Activated naive CD4-positive, alpha-beta T cell treated with anti-CD3 and anti-CD28 coated beads, Interleukin-2, amount 10 ng/mL, durations not matched to agents 7 days and 5 days (primary cell): ENCODE results near the gene CLCN4.

Experiments
- CTCF ChIA-PET: fragments of 350-600 bp; sonication (Branson Sonifier 250); formaldehyde crosslinking; loops from one replicate; lab custom pipeline; 2021; ENCODE audit warnings: antibody characterized with exemption; lab: Charles Lee
- DNase-seq: peaks from one replicate; pipeline ENCODE4 v3.0.0-alpha.2; 2020
- H3K27ac Mint-ChIP-seq: one replicate; pipeline ENCODE4 v1.8.0; 2021; ENCODE audit warnings: mild to moderate bottlenecking, moderate library complexity, mixed read lengths
- H3K27me3 Mint-ChIP-seq: one replicate; pipeline ENCODE4 v1.8.0; 2021; ENCODE audit warnings: mild to moderate bottlenecking, mixed read lengths
- H3K36me3 Mint-ChIP-seq: one replicate; pipeline ENCODE4 v1.8.0; 2021; ENCODE audit warnings: mixed read lengths
- H3K4me1 Mint-ChIP-seq: one replicate; pipeline ENCODE4 v1.8.0; 2021; ENCODE audit warnings: mixed read lengths
- H3K4me3 Mint-ChIP-seq: one replicate; pipeline ENCODE4 v1.8.0; 2021; ENCODE audit warnings: mild to moderate bottlenecking, moderate library complexity, mixed read lengths
- H3K9me3 Mint-ChIP-seq: one replicate; pipeline ENCODE4 v1.8.0; 2021; ENCODE audit warnings: mixed read lengths

Gene CLCN4

DNA sequence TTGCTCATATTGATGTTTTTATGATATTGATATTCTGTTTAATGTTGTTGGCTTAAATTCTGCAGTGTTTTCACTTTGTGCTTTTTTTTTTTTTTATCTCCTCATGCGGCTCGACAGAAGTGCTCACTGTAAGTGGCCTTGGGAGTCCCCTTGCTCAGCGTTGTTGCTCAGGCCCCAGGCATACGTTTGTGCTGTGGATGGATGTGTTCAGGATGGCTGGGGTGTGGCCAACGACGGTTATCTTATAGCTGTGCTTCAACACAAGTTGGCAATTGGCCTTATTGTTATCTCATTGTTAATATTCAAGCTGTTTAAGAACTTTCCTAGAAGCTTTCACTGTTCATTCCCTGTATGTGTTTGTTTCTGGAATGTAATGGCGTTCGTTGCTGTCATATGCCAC lies 36.4 kb upstream of the CLCN4 start:
- Mint-ChIP-seq H3K36me3 (peaks cover 22% of the 10 kb centered on the region), H3K4me1 (peaks cover 8% of the 10 kb centered on the region), H3K27ac (no peak overlapping the region), H3K9me3 (no peaks in the 10 kb centered on the region), H3K4me3 (no peak overlapping the region), H3K27me3 (no peaks in the 10 kb centered on the region)
- DNase-seq: no peak
- CTCF ChIA-PET: interaction anchor here (0.6 to 6.1 kb wide), 22 partner anchors 10 to 348 kb away, joined by 3 to 63 read pairs (median 4); no protein-coding TSS in a partner anchor

DNA sequence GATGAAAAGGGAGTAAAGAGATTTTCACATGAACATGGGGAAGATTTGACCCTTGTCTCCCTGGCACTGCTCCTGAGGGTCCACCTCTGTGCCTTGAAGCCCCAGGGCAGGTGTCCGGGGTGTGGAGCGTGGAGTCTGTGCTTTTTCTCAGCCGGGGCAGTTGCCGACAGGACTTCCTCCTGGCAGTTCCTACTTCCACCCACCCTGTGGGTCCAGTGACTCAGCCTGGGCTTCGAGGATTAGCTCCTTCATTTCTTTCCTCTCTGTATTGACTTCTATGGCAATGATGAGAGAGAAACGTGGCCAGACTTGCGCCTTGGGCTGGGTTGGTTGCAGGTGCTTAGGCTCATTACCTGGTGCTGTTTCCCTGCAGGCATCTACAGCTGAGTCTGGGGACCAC lies 35.9 kb upstream of the CLCN4 start:
- Mint-ChIP-seq H3K27me3 (no peaks in the 10 kb centered on the region), H3K9me3 (no peaks in the 10 kb centered on the region), H3K4me1 (peaks cover 8% of the 10 kb centered on the region), H3K27ac (no peak overlapping the region), H3K36me3 (peaks cover 22% of the 10 kb centered on the region), H3K4me3 (no peak overlapping the region)
- CTCF ChIA-PET: interaction anchor here (0.6 to 6.1 kb wide), 13 partner anchors 25 to 349 kb away, joined by 3 to 63 read pairs (median 5); no protein-coding TSS in a partner anchor
- no peak for DNase-seq

GRCh38 chrX:10121787-10122186 lies 35.0 kb upstream of the CLCN4 start:
- H3K27ac Mint-ChIP-seq: no peak overlapping the region
- H3K4me1 Mint-ChIP-seq: peaks cover 8% of the 10 kb centered on the region
- peaks cover 17% of the 10 kb centered on the region for H3K36me3 Mint-ChIP-seq
- no peak for DNase-seq
- H3K4me3 Mint-ChIP-seq: no peak overlapping the region
- CTCF ChIA-PET: interaction anchor here (2.0 to 6.1 kb wide), 2 partner anchors 126 to 245 kb away, joined by 5 to 63 read pairs; no protein-coding TSS in a partner anchor
- H3K27me3 Mint-ChIP-seq: no peaks in the 10 kb centered on the region
- H3K9me3 Mint-ChIP-seq: no peaks in the 10 kb centered on the region

GRCh38 chrX:10124506-10125247 lies 32.1 kb upstream of the CLCN4 start:
- H3K4me1 Mint-ChIP-seq: peaks cover 4% of the 10 kb centered on the region
- H3K27me3 Mint-ChIP-seq: no peaks in the 10 kb centered on the region
- CTCF ChIA-PET: no interaction called here
- H3K36me3 Mint-ChIP-seq: peaks cover 8% of the 10 kb centered on the region
- no peaks in the 10 kb centered on the region for H3K9me3 Mint-ChIP-seq
- H3K4me3 Mint-ChIP-seq: no peak overlapping the region
- no peak for DNase-seq
- no peak overlapping the region for H3K27ac Mint-ChIP-seq

- no peak for DNase-seq
- CTCF ChIA-PET: no interaction called here
- H3K36me3 Mint-ChIP-seq: peaks cover 8% of the 10 kb centered on the region
- H3K4me3 Mint-ChIP-seq: no peak overlapping the region
- no peaks in the 10 kb centered on the region for H3K27me3 Mint-ChIP-seq
- no peak overlapping the region for H3K27ac Mint-ChIP-seq
- H3K9me3 Mint-ChIP-seq: no peaks in the 10 kb centered on the region
- peaks cover 4% of the 10 kb centered on the region for H3K4me1 Mint-ChIP-seq
Measured at GRCh38 chrX:10125248-10125615, 31.5 kb upstream of the CLCN4 start.

DNA sequence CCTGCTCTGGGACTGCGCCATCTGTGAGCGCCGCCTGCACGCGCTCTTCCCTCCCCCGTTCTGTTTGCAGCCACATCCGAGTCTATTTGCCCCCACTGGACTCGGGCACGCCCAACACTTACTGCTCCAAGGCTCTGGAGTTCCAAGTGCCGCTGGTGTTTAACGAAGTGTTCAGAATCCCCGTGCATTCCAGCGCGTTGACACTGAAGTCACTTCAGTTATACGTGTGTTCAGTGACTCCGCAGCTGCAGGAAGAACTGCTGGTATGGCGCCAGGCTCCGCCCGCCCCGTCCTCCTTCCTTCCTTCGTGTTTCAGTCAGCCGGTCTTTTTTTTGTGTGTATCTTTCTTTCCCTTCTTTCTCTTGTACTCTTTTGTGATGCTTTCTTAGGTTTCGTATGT lies 30.7 kb upstream of the CLCN4 start:
- no peak overlapping the region for H3K4me3 Mint-ChIP-seq
- no peak for DNase-seq
- no peaks in the 10 kb centered on the region for H3K9me3 Mint-ChIP-seq

GRCh38 chrX:10126834-10127233 lies 29.9 kb upstream of the CLCN4 start:
- no peak for DNase-seq
- CTCF ChIA-PET: no interaction called here
- no peak overlapping the region for H3K4me3 Mint-ChIP-seq
- H3K27ac Mint-ChIP-seq: no peak overlapping the region
- no peaks in the 10 kb centered on the region for H3K27me3 Mint-ChIP-seq
- peaks cover 2% of the 10 kb centered on the region for H3K4me1 Mint-ChIP-seq
- H3K36me3 Mint-ChIP-seq: peaks cover 13% of the 10 kb centered on the region
- H3K9me3 Mint-ChIP-seq: no peaks in the 10 kb centered on the region

More for the DNA sequence above, 30.7 kb upstream of the CLCN4 start:
- H3K36me3 Mint-ChIP-seq: peaks cover 14% of the 10 kb centered on the region
- H3K27ac Mint-ChIP-seq: no peak overlapping the region
- CTCF ChIA-PET: no interaction called here
- peaks cover 4% of the 10 kb centered on the region for H3K4me1 Mint-ChIP-seq
- no peaks in the 10 kb centered on the region for H3K27me3 Mint-ChIP-seq

DNA sequence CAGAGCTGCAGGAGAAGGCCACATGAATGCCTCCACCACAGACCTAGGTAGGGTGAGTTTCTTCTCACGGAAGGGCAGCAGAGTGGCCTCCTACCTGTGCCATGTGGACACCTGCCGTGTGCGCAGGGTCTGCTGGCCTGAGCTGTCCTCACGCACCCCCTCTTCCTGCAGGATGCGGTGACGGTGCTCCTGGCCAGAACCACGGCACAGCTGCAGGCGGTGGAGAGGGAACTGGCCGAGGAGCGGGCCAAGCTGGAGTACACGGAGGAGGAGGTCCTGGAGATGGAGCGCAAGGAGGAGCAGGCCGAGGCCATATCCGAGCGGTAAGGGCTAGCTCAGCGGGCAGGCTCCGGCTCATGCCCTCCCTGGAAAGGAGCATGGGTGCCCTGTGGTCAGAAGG lies 28.4 kb upstream of the CLCN4 start:
- H3K27me3 Mint-ChIP-seq: no peaks in the 10 kb centered on the region
- H3K9me3 Mint-ChIP-seq: no peaks in the 10 kb centered on the region
- H3K4me3 Mint-ChIP-seq: no peak overlapping the region
- peaks cover 11% of the 10 kb centered on the region for H3K36me3 Mint-ChIP-seq
- no peaks in the 10 kb centered on the region for H3K4me1 Mint-ChIP-seq
- no peak for DNase-seq
- CTCF ChIA-PET: no interaction called here
- H3K27ac Mint-ChIP-seq: no peak overlapping the region

GRCh38 chrX:10129229-10129628 lies 27.5 kb upstream of the CLCN4 start:
- H3K4me3 Mint-ChIP-seq: no peak overlapping the region
- no peaks in the 10 kb centered on the region for H3K27me3 Mint-ChIP-seq
- DNase-seq: no peak
- no peak overlapping the region for H3K27ac Mint-ChIP-seq
- peaks cover 11% of the 10 kb centered on the region for H3K36me3 Mint-ChIP-seq
- H3K9me3 Mint-ChIP-seq: no peaks in the 10 kb centered on the region
- no peaks in the 10 kb centered on the region for H3K4me1 Mint-ChIP-seq
- CTCF ChIA-PET: no interaction called here

GRCh38 chrX:10130354-10130753 lies 26.4 kb upstream of the CLCN4 start:
- Mint-ChIP-seq H3K27me3 (no peaks in the 10 kb centered on the region), H3K36me3 (peaks cover 13% of the 10 kb centered on the region)
- CTCF ChIA-PET: no interaction called here

GRCh38 chrX:10133980-10134676 lies 22.6 kb upstream of the CLCN4 start:
- Mint-ChIP-seq H3K36me3 (peaks cover 12% of the 10 kb centered on the region), H3K27ac (no peak overlapping the region)
- CTCF ChIA-PET: no interaction called here

More at GRCh38 chrX:10130354-10130753, 26.4 kb upstream of the CLCN4 start:
- Mint-ChIP-seq H3K4me1 (no peaks in the 10 kb centered on the region), H3K27ac (no peak overlapping the region), H3K9me3 (no peaks in the 10 kb centered on the region), H3K4me3 (no peak overlapping the region)
- no peak for DNase-seq

DNA sequence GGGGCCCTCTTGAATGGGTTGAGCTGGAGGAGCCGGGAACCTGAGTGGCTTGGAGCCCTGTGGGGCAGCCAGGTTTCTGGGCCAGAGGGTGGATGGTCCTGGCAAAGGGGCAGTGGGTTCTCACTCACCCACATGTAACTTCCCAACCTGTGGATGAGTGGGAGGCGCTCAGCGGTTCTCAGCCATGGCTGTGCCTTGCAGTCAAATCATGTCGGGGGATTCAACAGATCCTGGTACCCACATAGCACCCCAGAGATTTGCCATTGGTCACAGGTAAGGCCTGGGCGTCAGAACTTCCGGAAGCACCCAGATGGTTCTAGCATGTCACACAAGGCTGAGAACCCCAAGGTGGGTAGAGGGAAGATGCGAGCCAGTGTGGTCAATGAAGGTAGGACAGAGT lies 21.9 kb upstream of the CLCN4 start:
- H3K27me3 Mint-ChIP-seq: no peaks in the 10 kb centered on the region
- no peak for DNase-seq
- H3K36me3 Mint-ChIP-seq: peaks cover 12% of the 10 kb centered on the region
- CTCF ChIA-PET: no interaction called here
- H3K4me3 Mint-ChIP-seq: no peak overlapping the region
- H3K9me3 Mint-ChIP-seq: no peaks in the 10 kb centered on the region
- no peak overlapping the region for H3K27ac Mint-ChIP-seq
- H3K4me1 Mint-ChIP-seq: no peaks in the 10 kb centered on the region

More at GRCh38 chrX:10133980-10134676, 22.6 kb upstream of the CLCN4 start:
- Mint-ChIP-seq H3K9me3 (no peaks in the 10 kb centered on the region), H3K4me1 (no peaks in the 10 kb centered on the region), H3K4me3 (no peak overlapping the region), H3K27me3 (no peaks in the 10 kb centered on the region)
- no peak for DNase-seq

DNA sequence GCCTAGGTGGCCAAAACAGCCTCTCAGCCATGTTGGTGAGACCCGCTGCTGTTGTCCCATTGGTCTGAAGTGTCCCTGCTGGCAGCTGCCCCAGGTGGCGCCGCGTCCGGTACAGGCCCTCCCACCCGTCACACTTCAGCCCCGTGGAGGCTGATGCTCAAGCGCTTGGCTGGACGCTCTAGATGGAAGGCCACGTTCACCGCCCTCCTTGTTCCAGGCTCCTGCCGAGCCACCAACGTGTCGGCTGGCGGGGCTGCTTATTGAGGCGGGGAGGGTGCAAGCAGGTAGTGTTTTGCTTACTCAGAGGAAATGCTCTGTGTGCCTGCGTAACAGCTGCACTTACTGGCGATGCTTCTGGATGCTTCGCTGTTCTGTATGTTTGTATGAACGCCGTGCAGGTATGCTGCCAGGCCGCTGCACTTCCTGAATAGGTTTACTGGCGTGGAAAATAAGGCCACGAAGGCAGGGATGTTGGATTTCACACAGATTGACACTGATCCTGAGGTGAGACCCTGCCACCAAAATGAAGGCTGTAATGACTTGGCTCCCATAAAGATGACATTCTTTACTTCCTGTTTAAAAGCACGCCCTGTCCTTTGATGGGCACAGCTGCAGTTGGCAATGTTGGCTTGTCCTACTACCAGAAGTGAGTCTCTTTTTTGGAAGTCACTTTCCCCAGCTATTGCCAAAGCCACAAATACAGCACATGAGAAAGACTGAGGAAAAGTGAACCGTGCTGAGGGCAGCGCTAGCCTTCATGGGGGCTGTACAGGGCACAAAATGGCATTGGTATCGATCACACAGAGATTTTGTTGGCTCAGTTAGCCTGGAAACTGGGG lies 21.0 kb upstream of the CLCN4 start:
- H3K36me3 Mint-ChIP-seq: peaks cover 9% of the 10 kb centered on the region
- no peaks in the 10 kb centered on the region for H3K4me1 Mint-ChIP-seq
- CTCF ChIA-PET: no interaction called here
- no peaks in the 10 kb centered on the region for H3K27me3 Mint-ChIP-seq
- H3K27ac Mint-ChIP-seq: no peak overlapping the region
- no peaks in the 10 kb centered on the region for H3K9me3 Mint-ChIP-seq
- H3K4me3 Mint-ChIP-seq: no peak overlapping the region
- no peak for DNase-seq

- no peaks in the 10 kb centered on the region for H3K9me3 Mint-ChIP-seq
- peaks cover 10% of the 10 kb centered on the region for H3K36me3 Mint-ChIP-seq
- H3K27me3 Mint-ChIP-seq: no peaks in the 10 kb centered on the region
- CTCF ChIA-PET: no interaction called here
- no peak overlapping the region for H3K4me3 Mint-ChIP-seq
- no peak overlapping the region for H3K27ac Mint-ChIP-seq
- no peaks in the 10 kb centered on the region for H3K4me1 Mint-ChIP-seq
- no peak for DNase-seq
Measured at GRCh38 chrX:10138726-10139125, 18.0 kb upstream of the CLCN4 start.
